NB4 (cell line): ENCODE results near the gene BCAR3.

Source experiments
- POLR2A ChIP-seq: IDR thresholded peaks from 2 replicates; pipeline ENCODE4 v1.6.1; 2011; ENCODE audit warnings: mild to moderate bottlenecking; ENCODE audit not compliant: insufficient read length; ENCODE audit errors: extremely low read depth
- TF ChIP-seq, protein P1 (sequence below): IDR thresholded peaks from one replicate; pipeline ENCODE4 v1.5.1; 2012; ENCODE audit warnings: low read depth, low read length

DNA sequence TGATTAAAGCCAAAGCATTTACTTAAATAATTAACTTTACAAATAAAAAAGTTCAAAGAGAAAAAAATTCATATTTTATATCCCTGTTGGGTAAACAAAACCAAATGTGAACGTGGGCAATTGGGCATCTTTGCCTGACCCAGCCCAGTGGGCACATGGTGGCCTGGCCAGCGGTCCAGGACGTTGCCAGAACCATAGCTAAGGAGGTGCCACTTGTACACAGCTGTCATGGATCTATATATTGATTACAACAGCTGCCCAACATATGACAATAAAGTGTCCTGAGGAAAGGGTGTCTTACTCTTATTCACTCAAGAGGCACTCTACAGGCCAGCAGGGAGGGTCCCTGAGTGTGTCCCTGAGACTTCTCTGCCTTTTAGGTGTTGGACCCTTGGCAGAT lies 78.5 kb downstream of the BCAR3 start:
- no peak for TF ChIP-seq POLR2A
- TF ChIP-seq, protein P1, sequence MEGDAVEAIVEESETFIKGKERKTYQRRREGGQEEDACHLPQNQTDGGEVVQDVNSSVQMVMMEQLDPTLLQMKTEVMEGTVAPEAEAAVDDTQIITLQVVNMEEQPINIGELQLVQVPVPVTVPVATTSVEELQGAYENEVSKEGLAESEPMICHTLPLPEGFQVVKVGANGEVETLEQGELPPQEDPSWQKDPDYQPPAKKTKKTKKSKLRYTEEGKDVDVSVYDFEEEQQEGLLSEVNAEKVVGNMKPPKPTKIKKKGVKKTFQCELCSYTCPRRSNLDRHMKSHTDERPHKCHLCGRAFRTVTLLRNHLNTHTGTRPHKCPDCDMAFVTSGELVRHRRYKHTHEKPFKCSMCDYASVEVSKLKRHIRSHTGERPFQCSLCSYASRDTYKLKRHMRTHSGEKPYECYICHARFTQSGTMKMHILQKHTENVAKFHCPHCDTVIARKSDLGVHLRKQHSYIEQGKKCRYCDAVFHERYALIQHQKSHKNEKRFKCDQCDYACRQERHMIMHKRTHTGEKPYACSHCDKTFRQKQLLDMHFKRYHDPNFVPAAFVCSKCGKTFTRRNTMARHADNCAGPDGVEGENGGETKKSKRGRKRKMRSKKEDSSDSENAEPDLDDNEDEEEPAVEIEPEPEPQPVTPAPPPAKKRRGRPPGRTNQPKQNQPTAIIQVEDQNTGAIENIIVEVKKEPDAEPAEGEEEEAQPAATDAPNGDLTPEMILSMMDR, result no peak
